ENCODE measurements around the gene ULK4.

The ULK4 gene

DNA sequence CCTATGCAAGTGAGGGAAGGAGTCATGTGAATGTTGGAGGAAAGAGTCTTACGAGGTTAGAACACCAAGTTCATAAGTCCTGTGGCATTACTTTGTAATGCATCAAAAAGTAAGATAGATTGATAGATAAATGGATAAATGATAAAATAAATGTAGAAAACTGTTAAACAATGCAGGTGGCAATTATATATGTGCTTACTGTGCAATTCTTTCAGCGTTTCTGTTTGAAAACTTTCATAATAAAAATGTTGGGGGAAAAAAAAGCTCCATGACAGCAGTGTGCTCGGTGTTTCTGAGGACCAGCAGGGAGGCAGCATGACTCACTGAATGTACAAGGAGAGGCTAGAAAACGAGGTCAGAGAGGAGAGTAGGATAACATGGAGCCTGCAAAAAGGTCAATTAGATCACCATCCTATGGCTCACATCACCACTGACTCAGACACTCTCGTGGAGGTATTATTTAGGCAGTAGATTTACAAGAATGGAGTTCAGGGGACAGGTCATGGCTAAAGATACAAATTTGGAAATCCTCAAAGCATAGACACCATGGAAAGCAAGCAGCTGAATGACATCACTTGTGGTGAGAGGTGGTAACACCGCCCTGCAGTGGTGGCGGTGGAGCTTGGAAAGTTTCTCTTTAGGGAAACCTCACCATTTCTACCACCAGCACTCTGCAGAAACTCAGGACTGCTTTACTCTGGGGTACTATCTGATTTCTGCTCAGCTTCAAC, 542.8 kb downstream of the ULK4 start:
- no peak for TF ChIP-seq EZH2phosphoT487 (conservative IDR thresholded peaks at IDR 0.05; ENCODE audit: low read length)
- TF ChIP-seq, protein P1, sequence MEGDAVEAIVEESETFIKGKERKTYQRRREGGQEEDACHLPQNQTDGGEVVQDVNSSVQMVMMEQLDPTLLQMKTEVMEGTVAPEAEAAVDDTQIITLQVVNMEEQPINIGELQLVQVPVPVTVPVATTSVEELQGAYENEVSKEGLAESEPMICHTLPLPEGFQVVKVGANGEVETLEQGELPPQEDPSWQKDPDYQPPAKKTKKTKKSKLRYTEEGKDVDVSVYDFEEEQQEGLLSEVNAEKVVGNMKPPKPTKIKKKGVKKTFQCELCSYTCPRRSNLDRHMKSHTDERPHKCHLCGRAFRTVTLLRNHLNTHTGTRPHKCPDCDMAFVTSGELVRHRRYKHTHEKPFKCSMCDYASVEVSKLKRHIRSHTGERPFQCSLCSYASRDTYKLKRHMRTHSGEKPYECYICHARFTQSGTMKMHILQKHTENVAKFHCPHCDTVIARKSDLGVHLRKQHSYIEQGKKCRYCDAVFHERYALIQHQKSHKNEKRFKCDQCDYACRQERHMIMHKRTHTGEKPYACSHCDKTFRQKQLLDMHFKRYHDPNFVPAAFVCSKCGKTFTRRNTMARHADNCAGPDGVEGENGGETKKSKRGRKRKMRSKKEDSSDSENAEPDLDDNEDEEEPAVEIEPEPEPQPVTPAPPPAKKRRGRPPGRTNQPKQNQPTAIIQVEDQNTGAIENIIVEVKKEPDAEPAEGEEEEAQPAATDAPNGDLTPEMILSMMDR (IDR thresholded peaks at IDR 0.05; ENCODE audit: insufficient read depth, low read length, poor library complexity, severe bottlenecking) = no peak
- no peaks in the 10 kb centered on the region for H3F3A ChIP-seq (ENCODE audit: insufficient read depth)
- no peaks in the 10 kb centered on the region for H3K27me3 ChIP-seq (ENCODE audit: low read length)
- H3K27ac ChIP-seq (ENCODE audit: low read depth, low read length) = no peak overlapping the region
- H3K9ac ChIP-seq (ENCODE audit: low read length) = no peak overlapping the region
- H3K4me3 ChIP-seq (ENCODE audit: insufficient read depth, low read length, poor library complexity, severe bottlenecking) = no peak overlapping the region
- no peaks in the 10 kb centered on the region for H3K9me2 ChIP-seq (replicated peaks; ENCODE audit: insufficient read depth, low read length)
- no peaks in the 10 kb centered on the region for H3K9me3 ChIP-seq (ENCODE audit: insufficient read depth, low read length)
- no peak overlapping the region for H2AFZ ChIP-seq (ENCODE audit: low read depth, low read length, severe bottlenecking)
- no peak overlapping the region for H3K4me2 ChIP-seq (ENCODE audit: low read depth, low read length, poor library complexity, severe bottlenecking)
- no peaks in the 10 kb centered on the region for H3K79me2 ChIP-seq (ENCODE audit: insufficient read depth, low read length)
- H4K20me1 ChIP-seq (ENCODE audit: low read depth, low read length) = no peaks in the 10 kb centered on the region
- no peaks in the 10 kb centered on the region for H3K36me3 ChIP-seq (ENCODE audit: low read length)

DNA sequence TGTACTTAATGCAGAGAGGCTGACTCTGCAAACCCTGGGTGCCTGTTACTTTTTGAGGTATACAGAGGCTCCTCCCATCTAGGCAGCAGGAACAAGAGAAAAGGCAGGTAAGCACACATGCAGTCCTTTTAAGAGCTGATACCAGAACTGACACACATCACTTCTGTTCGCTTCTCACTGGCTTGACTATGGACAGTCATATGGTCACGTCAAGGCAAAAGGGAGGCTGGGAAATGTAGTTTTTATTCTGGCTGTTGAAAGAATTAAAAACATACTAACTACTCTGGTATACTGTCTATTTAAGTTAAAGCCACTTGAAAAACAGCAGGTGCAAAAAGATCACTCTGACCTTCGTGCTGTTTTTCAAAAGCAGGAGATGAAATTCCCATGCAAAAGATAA, 544.3 kb downstream of the ULK4 start:
- Histone ChIP-seq H3K79me2 (ENCODE audit: insufficient read depth, low read length) (no peaks in the 10 kb centered on the region), H3F3A (ENCODE audit: insufficient read depth) (no peaks in the 10 kb centered on the region), H4K20me1 (ENCODE audit: low read depth, low read length) (no peaks in the 10 kb centered on the region), H3K27ac (ENCODE audit: low read depth, low read length) (no peak overlapping the region), H3K9ac (ENCODE audit: low read length) (no peak overlapping the region), H3K9me2 (replicated peaks; ENCODE audit: insufficient read depth, low read length) (no peaks in the 10 kb centered on the region), H3K9me3 (ENCODE audit: insufficient read depth, low read length) (no peaks in the 10 kb centered on the region), H3K4me3 (ENCODE audit: insufficient read depth, low read length, poor library complexity, severe bottlenecking) (no peak overlapping the region), H3K36me3 (ENCODE audit: low read length) (no peaks in the 10 kb centered on the region), H2AFZ (ENCODE audit: low read depth, low read length, severe bottlenecking) (no peak overlapping the region), H3K4me2 (ENCODE audit: low read depth, low read length, poor library complexity, severe bottlenecking) (no peak overlapping the region), H3K27me3 (ENCODE audit: low read length) (no peaks in the 10 kb centered on the region)
- TF ChIP-seq, protein P1 (IDR thresholded peaks at IDR 0.05; ENCODE audit: insufficient read depth, low read length, poor library complexity, severe bottlenecking) = no peak
- TF ChIP-seq EZH2phosphoT487 (conservative IDR thresholded peaks at IDR 0.05; ENCODE audit: low read length) = no peak

DNA sequence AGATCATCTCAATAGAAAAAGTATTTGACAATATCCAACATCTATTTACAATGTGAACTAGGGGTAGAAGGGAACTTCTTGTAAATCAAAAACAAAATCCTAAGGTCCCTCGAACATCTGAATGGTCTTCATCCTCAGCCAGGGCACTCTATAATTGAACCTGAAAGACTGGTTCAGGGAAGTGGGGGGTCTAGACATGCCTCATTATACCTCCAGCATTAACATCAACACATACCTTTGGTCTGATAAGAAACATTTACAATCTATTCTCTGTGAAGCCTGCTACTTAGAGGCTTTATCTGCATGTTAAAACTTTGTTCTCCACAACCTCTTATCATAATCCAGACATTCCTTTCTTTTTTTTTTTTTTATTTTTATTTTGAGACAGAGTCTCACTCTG, 550.8 kb downstream of the ULK4 start:
- no peak overlapping the region for H3K27ac ChIP-seq (ENCODE audit: low read depth, low read length)
- H3F3A ChIP-seq (ENCODE audit: insufficient read depth) = no peaks in the 10 kb centered on the region
- H3K9me2 ChIP-seq (replicated peaks; ENCODE audit: insufficient read depth, low read length) = no peaks in the 10 kb centered on the region
- H3K79me2 ChIP-seq (ENCODE audit: insufficient read depth, low read length) = no peaks in the 10 kb centered on the region
- H3K4me3 ChIP-seq (ENCODE audit: insufficient read depth, low read length, poor library complexity, severe bottlenecking) = no peak overlapping the region
- no peaks in the 10 kb centered on the region for H3K27me3 ChIP-seq (ENCODE audit: low read length)
- H3K9ac ChIP-seq (ENCODE audit: low read length) = no peak overlapping the region
- no peak overlapping the region for H2AFZ ChIP-seq (ENCODE audit: low read depth, low read length, severe bottlenecking)
- TF ChIP-seq, protein P1 (IDR thresholded peaks at IDR 0.05; ENCODE audit: insufficient read depth, low read length, poor library complexity, severe bottlenecking) = no peak
- TF ChIP-seq EZH2phosphoT487 (conservative IDR thresholded peaks at IDR 0.05; ENCODE audit: low read length) = no peak
- no peak overlapping the region for H3K4me2 ChIP-seq (ENCODE audit: low read depth, low read length, poor library complexity, severe bottlenecking)
- no peaks in the 10 kb centered on the region for H4K20me1 ChIP-seq (ENCODE audit: low read depth, low read length)
- no peaks in the 10 kb centered on the region for H3K36me3 ChIP-seq (ENCODE audit: low read length)
- no peaks in the 10 kb centered on the region for H3K9me3 ChIP-seq (ENCODE audit: insufficient read depth, low read length)

Data from SU-DHL-6 (cell line).